ENCODE measurements around the gene MYH7B. TPM values are rescaled to one million over a fixed set of nuclear protein-coding genes. Genes with fewer than 3 reads are reported as not detected.

MYH7B gene
- total and polyA plus RNA-seq, 2 donors (not counting 3 experiments of a cell fraction or from before 2014, with no cell fraction given): 0.03 TPM; not detected in 1

GRCh38 chr20:34947336-34947735, 8.3 kb upstream of the MYH7B start:
- Histone ChIP-seq H4K20me1 (replicated peaks; ENCODE audit: control insufficient read depth, extremely low read depth, insufficient read depth, low read length) (no peaks in the 10 kb centered on the region), H3K4me1 (ENCODE audit: control insufficient read depth, extremely low read depth, insufficient read depth, low read length) (no peaks in the 10 kb centered on the region), H3K79me2 (ENCODE audit: control insufficient read depth, insufficient read depth, low read length) (no peaks in the 10 kb centered on the region), H3K36me3 (ENCODE audit: control insufficient read depth in 2 of 2, extremely low read depth in 1 of 2, insufficient read depth in 2 of 2, low read length in 2 of 2) (peaks cover 2 to 4% of the 10 kb centered on the region in 2 experiments), H3K27ac (ENCODE audit: insufficient read depth, low read depth, low read length) (no peak overlapping the region), H3K9me3 (replicated peaks; ENCODE audit: control insufficient read depth, insufficient read depth, low read length) (no peaks in the 10 kb centered on the region), H3K4me2 (ENCODE audit: insufficient read depth, low read length) (no peak overlapping the region), H3K27me3 (ENCODE audit: control insufficient read depth in 2 of 2, insufficient read depth in 2 of 2, low read length in 2 of 2) (no peaks in the 10 kb centered on the region), H2AFZ (ENCODE audit: low read depth, low read length) (no peak overlapping the region), H3K9ac (replicated peaks; ENCODE audit: extremely low read depth, insufficient read depth, low read length) (no peak overlapping the region), H3K9me1 (replicated peaks; ENCODE audit: control insufficient read depth, extremely low read depth, insufficient read depth, low read length) (no peaks in the 10 kb centered on the region), H3K4me3 (replicated peaks in 1 of 3; ENCODE audit: insufficient read depth in 1 of 3, low read depth in 1 of 3, low read length in 3 of 3) (no peak overlapping the region)
- intact Hi-C loops (cut with micrococcal nuclease): no loop called here
- BruUV-seq (replicated peaks): no TSS peak
- POLR2A ChIA-PET: no interaction called here
- no peak for DNase-seq (ENCODE audit: low read depth, low spot score)
- FAIRE-seq: no peak
- CTCF ChIA-PET: no interaction called here
- TF ChIP-seq FOS (IDR thresholded peaks at IDR 0.05; ENCODE audit: borderline replicate concordance, insufficient read depth, low read length) (no peak), MAX (IDR thresholded peaks at IDR 0.05; ENCODE audit: insufficient read depth, insufficient read length) (no peak), POLR2A (IDR thresholded peaks at IDR 0.05; ENCODE audit: low read depth, low read length) (no peak), MYC (IDR thresholded peaks at IDR 0.05; ENCODE audit: low read depth, low read length) (no peak), EZH2 (IDR thresholded peaks at IDR 0.05; ENCODE audit: borderline replicate concordance, low read depth, low read length, severe bottlenecking) (no peak), POLR2AphosphoS5 (IDR thresholded peaks at IDR 0.05; ENCODE audit: insufficient read depth, low read depth, low read length) (no peak), CTCF (IDR thresholded peaks at IDR 0.05; ENCODE audit: extremely low read depth in 1 of 2, insufficient read depth in 1 of 2, low read depth in 1 of 2, low read length in 2 of 2) (no peak), GATA2 (IDR thresholded peaks at IDR 0.05; ENCODE audit: insufficient read depth, insufficient read length, low read depth, low read length) (no peak), JUN (IDR thresholded peaks at IDR 0.05; ENCODE audit: borderline replicate concordance, insufficient read depth, insufficient read length, low read depth) (no peak)
- dilution Hi-C loops (cut with MboI; ENCODE audit: extremely low pct_ligation_motif_present, low sequenced_read_pairs): no loop called here
